ENCODE data around the gene ACOX3.
"Not testable (repeated sequence)": the region's sequence is repeated elsewhere in the genome, so short reads cannot be mapped to it uniquely, and the experiment has no call there.

ACOX3 gene

DNA sequence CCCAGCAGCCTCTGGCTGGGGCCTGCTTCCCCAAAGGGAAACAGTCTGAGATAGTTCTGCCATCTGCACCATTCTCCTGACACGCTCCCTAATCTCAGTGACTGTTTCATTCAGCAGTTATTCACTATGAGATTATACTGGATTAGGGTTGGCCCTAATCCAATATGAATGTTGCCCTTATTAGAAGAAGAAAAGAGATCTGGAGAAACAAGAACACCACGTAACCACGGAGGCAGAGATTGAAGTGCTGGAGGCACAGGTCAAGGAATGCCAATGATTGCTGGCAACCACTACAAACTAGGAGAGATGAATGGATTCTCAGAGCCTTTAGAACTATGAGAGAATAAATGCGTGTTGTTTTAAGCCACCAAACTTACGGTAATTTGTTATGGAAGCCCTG is 7.4 kb downstream of the ACOX3 start:
- no peak for DNase-seq

DNA sequence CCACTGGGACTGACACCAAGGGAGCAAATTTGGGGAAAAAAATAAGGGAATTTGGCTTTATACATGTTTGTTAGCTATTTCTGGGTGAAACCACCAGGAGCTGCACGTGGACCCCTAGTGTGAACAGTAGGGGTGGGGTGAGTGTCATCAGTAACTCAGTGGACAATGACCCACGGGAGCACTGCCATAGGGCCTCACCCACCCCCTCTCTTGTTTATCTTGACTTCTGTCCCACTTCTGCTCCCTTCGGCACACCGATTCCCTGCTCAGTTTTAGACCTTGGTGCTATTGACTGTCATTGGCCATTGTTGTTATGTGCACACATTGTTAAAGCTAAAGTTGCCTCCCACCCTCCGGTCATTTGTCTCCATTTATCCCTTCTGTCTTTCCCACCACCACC is 9.0 kb downstream of the ACOX3 start:
- DNase-seq: no peak

DNA sequence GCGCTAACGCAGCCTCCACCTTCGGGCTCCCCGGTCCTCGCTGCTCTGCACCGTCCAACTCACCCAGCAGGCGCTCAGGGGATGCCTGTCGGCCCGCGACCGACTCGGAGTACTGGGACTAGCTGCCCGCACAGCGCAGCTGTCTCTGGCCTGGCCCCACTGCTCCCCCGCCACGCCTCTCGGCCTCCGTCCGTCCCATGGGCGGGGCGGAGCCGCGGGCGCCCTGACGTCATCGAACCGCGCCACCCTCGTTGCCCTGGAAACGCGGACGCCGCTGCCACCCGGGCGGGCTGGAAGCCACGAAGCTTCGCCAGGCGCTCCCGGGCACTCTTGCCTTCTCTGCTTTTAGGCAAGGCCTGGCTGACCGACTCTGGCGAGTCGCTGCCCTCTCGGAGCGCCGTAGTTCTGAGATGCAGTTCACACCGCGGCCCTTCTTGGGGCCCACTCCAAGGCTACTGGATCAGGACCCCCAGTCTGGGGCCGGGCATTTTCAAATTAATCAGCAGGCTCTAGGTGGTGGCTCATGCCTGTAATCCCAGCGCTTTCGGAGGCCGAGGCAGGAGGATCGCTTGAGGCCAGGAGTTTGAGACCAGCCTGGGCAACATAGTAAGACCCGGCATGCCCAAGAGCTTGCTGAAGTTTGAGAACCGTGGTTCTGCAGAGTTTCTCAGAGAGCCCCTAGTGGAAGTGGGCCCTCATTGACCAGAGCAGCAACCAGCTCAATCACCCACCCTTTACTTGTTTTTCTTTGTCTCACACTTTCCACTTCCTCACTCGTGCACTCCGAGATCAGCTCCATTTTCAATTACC is 12.0 kb downstream of the ACOX3 start:
- peak; percentile 85 to 87 for DNase-seq

DNA sequence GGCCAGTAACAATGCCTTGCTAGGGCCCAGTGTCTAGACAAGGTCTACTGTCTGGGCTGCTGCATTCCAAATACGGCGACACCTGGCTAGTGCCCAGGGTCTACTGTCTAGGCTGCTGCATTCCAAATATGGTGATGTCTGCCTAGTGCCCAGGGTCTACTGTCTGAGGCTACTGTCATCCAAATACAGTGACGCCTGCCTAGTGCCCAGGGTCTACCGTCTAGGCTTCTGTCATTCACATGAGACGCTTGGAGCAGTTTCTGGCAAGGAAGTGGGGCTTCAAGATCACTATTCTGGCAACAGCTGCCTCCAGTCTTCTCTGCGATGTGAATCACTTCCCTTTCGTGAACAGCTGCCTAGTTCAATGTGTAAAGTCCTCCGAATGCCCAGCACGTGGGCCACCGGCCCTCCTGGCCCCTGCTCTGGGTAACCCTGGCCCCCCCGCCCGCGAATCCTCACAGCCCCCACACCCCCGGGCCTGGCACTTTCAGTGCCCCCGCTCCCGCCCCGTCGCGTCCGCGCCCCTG is 12.7 kb downstream of the ACOX3 start:
- DNase-seq: no peak

DNA sequence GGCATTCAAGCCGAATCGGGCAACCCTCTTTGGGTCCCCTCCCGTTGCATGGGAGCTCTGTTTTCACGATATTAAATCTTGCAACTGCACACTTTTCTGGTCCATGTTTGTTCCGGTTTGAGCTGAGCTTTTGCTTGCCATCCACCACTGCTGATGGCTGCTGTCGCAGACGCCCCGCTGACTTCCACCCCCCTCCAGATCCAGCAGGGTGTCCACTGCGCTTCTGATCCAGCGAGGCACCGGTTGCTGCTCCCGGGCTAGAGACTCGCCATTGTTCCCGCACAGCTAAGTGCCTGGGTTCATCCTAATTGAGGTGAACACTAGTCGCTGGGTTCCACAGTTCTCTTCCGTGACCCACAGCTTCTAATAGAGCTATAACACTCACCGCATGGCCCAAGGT is 13.3 kb downstream of the ACOX3 start:
- no peak for DNase-seq

DNA sequence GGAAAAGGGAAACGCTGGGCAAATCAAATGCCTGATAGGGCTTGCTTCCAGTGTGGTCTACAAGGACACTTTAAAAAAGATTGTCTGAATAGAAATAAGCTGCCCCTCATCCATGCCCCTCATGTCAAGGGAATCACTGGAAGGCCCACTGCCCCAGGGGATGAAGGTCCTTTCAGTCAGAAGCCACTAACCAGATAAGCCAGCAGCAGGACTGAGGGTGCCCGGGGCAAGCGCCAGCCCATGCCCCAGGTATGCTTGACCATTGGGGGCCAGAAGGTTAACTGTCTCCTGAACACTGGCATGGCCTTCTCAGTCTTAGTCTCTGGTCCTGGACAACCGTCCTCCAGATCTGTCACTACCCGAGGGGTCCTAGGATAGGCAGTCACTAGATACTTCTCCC is 17.7 kb downstream of the ACOX3 start:
- no peak for DNase-seq

DNA sequence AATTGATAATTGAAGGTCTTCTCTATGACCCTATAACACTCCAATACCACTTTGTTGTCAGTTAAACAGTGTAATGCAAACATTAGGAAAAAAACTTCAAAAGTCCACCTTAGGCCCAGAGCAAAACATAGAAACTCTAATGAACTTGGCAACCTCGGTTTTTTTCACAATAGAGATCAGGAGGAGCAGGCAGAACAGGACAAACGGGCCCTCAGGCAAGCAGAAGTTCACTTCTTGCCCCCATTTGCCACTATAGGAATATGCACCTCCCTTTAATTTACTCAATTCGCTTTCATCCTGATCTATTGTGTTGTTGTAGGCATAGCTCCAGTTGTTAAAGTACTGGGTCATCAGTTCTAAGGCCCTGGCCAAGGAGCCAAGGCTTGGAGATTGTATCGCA is 18.2 kb downstream of the ACOX3 start:
- DNase-seq: no peak

DNA sequence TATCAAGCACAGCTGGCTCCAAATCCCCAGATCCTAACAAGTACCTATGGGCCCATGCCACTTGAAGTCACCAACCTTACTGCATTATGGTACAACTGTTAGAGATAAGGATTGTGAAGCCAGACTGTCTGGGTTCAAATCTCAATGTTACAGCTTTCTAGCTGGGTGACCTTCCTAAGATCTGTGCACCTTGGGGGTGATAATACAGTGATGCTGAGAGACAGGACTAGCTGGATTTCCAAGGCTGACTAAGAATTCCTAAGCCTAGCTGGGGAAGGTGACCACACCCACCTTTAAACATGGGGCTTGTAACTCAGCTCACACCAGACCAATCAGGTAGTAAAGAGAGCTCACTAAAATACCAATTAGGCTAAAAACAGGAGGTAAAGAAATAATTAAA is 20.4 kb downstream of the ACOX3 start:
- not testable (repeated sequence) for DNase-seq

DNA sequence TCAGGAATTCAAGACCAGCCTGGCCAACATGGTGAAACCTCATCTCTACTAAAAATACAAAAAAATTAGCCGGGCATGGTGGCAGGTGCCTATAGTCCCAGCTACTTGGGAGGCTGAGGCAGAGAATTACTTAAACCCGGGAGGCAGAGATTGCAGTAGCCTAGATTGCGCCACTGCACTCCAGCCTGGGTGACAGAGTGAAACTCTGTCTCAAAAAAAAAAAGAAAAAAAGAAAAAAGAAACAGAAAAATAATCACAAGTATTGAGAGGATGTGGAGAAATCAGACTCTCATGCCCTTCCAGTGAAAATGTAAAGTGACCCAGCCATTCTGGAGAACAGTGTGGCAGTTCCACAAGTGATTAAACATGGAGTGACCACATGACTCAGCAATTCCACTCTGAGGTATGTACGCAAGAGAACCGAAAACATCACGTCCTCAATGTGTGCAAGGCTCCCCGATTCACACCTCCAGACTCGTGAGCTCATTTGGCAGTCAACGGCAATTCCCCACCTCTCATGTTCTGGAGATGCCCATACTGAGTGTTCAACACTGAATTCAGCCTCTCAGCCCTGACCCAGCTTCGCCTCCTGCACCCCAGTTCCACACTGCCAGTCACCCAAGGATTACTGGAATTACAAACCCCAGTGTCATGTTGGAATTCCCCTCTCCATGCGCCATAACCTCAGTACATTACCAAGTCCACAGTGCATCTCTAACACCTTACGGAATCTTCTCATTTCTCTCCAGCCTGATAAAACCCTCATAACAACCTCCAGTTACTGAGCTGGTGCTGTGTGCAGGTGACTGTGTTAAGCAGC is 21.1 kb downstream of the ACOX3 start:
- DNase-seq: peak; percentile 8 to 23

DNA sequence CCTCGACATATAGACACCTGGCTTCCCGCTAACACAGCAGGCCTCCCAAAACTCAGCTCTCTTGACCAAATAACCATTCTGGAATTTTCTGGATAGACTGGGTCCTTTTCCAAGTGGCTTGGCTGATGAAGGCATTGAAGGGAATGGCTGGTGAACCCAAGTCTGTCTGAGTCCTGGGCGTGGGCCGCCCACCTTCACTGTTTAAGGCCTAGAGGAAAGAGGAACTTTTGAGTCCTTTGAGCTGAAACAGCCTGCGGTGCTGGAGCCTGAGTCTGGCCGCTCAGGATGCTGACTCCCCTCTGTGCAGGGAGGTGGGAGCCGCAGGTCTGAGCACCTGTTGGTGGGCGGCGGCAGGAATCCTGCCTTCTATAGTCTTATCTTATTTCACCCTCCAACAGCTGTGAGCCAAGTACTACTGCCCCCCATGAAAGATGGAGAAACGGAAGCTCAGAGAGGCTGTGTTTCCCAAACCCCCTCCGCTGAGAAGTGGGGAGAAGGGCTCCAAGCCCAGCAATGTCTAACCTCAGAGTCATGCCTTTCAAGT is 23.4 kb downstream of the ACOX3 start:
- DNase-seq: no peak

DNA sequence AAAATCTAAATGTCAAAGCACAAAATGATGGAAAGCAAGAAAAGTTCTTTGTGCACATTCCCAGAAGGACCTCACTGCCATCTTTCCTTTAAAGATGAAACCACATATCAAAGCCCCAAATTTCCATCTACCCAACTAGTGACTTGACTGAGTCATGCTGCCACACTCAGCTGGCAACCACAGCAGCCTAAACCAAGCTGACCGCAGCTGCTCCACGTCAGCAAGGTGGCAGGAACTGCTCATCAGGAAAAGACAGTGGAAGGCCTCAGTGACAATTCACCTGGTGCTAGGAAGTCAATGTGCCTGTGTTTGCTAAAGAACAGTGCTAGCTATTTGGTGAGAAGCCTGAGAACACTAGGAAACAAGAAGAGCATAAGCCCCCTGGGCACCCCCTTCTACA is 26.1 kb downstream of the ACOX3 start:
- peak; percentile 47 to 52 for DNase-seq

DNA sequence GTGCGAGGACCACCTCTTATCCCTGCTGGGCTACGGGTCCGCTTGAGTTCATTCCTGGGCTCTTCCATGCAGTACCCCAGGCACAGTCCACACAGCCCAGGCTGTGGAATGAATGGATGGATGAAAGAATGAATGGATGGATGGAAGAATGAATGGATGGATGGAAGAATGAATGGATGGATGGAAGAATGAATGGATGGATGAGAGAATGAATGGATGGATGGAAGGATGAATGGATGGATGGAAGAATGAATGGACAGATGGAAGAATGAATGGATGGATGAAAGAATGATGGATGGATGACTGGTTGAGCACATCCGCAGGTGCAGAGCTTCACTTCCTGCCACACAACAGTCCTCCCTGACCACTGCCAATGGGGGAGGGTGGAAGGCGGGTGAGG is 28.2 kb downstream of the ACOX3 start:
- DNase-seq: no peak

DNA sequence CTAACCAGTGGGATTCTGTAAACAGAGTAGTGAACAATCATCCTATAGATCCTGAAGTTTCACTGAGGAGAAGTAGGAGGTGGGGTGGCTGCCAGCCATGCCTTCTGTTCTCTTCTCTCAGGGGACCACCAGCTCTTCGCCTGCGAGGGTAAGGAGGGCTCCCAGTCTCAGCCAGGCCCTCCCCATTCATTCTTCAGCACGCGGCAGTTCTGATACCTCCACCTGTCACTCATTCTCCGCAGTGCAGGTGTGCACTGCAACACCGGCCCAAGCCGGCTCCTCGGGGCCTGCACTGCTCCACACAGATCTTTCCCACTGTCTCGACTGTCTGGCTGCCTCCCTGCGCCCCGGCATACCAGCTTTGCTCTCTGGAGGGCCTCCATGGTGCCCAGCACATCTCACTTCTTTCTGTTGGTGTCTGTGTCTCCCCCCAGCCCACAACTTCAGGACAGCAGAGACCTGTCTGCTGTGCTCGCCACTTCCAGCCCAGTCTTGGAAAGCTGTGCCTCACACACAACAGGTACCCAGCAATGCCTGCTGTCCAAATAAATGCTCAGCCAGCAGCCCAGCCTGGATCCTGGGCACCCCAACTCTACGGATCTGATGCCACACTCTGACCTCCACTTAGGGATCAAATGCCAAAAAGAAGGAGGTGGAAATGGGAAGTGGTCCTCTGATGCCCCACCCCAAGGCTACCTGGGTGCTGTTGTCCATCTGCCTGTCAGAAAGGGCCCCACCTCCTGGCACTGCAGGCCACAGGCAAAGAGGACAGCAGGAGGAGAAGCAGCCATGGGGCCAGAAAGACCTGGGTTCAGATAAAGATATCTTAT is 29.0 kb downstream of the ACOX3 start:
- no peak for DNase-seq

DNA sequence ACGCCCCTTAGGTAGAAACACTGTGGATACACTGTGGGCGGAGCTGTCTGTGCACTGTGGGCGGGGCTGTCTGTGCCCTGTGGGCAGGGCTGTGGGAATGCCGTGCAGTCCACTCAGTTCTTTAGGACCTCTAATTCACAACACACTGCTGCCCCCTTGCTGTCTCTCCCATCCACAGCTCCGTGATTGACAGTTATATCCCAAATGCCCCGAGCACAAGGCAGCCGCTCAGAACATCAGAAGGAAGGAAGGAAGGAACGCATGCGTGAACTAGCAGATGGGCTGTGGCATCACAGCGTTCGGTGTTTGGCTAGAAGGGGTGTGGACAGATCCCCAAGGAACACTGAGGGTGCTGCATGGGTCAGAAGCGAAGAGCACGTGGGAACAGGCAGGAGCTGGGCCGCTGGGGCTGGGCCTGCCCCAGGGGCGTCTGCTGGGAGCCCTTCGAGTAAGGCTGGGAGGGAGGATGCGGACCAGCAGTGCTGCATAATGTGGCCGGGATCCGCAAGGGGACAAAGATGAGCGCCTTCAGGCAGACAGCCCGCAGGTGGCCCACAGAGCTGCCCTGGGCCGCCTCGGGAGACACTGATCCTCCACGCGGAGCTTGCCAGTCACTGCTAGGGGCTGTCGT is 29.8 kb downstream of the ACOX3 start:
- no peak for DNase-seq

DNA sequence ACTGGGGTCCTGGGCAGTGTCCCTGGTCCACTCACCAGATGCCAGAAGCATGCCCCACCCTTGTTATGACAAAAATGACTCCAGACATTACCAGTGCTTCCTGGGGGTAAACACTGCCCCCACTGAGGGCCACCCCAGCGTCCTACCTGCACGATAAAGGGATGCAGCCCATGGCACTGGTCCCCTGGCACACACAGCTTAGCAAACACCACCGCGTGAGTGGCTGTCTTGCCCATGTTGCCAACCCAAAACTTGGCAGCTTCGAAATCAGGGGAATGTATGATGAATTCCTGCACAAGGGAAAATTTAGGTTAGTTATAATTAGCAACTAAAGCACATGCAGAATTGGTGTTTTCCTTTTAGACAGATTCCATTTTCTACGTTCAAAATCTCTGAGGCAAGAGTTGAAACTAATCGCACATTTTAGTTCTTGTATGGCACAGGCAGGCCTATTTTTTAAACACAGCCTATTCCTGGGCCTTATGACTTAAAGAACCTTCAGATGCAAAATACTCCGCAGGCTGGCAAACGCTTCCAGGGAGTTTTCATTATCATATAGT is 30.4 kb downstream of the ACOX3 start:
- no peak for DNase-seq

DNA sequence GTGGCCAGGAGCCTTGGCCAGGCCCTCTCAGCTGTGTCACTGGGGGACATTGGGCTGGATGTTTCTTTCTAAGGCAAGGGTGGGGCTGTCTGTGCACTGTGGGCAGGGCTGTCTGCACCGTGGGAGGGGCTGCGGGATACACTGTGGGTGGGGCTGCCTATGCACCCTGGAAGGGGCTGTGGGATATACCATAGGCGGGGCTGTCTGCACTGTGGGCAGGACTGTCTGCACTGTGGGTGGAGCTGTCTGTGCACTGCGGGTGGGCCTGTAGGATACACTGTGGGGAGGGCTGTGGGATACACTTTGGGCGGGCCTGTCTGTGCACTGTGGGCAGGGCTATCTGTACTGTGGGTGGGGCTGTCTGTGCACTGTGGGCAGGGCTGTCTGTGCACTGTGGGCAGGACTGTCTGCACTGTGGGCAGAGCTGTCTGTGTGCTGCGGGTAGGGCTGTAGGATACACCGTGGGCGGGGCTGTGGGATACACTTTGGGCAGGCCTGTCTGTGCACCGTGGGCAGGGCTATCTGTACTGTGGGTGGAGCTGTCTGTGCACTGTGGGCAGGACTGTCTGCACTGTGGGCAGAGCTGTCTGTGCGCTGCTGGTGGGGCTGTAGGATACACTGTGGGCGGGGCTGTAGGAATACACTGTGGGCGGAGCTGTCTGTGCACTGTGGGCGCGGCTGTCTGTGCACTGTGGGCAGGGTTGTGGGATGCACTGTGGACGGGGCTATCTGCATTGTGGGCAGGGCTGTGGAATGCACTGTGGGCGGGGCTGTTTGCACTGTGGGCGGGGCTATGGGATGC is 31.1 kb downstream of the ACOX3 start:
- peak; percentile 41 to 48 for DNase-seq

DNA sequence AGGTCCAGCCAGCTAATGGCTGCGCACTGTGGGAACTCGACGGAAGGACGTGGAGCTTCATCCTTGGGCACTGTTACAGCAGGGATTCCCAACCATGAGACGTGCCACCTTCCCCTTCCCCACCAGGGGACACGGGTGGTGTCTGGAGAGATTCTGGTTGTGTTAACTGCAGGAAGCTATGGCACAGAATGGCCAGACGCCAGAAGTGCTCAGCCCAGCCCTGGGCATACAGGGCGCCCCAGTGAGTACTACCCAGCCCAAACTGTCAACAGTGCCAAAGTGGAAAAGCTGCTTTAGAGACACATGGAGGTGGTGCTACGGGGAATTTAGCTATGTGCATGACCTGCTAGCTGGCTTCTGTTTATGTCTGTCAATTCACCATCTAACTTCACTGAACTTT is 32.8 kb downstream of the ACOX3 start:
- no peak for DNase-seq

DNA sequence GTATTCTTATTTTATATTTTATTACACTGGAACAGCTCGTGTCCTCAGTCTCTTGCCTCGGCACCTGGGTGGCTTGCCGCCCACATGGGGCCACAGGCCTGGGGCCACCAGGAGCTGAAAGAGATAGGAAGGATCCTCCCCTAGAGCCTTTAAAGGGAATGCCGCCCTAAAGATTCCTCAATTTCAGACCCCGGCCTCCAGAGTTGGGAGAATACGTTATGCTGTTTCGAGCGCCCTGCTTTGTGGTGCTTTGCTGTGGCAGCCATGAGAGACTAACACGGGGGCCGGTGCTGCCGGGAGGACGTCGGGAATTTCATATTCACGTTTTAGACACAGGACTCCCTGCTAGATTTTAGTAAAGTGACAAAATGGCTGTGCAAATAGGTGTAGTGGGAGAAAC is 33.2 kb downstream of the ACOX3 start:
- no peak for DNase-seq

DNA sequence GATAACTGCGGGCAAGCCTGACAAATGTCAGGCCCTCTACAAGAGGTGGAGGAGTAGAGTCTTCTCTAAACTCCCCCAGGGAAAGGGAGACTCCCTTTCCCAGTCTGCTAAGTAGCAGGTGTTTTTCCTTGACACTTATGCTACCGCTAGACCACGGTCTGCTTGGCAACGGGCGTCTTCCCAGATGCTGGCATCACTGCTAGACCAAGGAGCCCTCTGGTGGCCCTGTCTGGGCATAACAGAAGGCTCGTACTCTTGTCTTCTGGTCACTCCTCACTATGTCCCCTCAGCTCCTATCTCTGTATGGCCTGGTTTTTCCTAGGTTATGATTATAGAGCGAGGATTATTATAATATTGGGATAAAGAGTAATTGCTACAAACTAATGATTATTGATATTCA is 33.6 kb downstream of the ACOX3 start:
- not testable (repeated sequence) for DNase-seq

DNA sequence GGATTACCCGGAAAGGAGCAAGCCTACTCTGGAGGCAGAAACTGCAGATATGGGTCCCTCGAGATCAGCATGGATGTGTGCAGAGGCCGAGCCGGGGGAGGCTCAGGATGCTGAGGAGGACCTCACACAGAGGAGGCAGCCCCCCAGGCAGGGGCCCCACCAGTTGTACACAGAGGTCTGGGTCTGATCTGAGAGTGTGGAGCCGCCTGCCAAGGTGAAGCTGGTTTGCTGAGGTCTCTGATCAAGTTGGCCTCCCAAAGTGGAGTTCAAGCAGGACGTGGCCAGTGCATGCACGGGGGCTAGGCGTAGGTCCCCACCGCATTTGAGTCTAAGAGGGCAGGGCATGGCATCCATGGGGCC is 35.0 kb downstream of the ACOX3 start:
- DNase-seq: no peak
